Activated CD4-positive, alpha-beta T cell treated with anti-CD3 and anti-CD28 coated beads for 36 hours (primary cell): ENCODE results near the gene BABAM2. TPM values are rescaled to one million over a fixed set of nuclear protein-coding genes. Genes with fewer than 3 reads are reported as not detected.

Experiments used
- ATAC-seq: fragments of 200-7000 bp; cut with Tn5 transposase; one replicate; pipeline ENCODE4 v1.10.0; 2021; ENCODE audit warnings: mild to moderate bottlenecking, moderate library complexity
- CTCF ChIA-PET: fragments of 350-600 bp; sonication (Branson Sonifier 250); formaldehyde crosslinking; loops from one replicate; lab custom pipeline; 2021; ENCODE audit warnings: antibody characterized with exemption; lab: Charles Lee
- POLR2A ChIA-PET: fragments of 350-600 bp; sonication (Branson Sonifier 250); formaldehyde crosslinking; loops from one replicate; lab custom pipeline; 2021; ENCODE audit warnings: antibody characterized with exemption, inconsistent platforms; lab: Charles Lee
- DNase-seq: peaks from one replicate; pipeline ENCODE4 v3.0.0-alpha.2; 2020
- H3K27ac Mint-ChIP-seq: one replicate; pipeline ENCODE4 v1.8.0; 2021; ENCODE audit warnings: mixed read lengths
- H3K27me3 Mint-ChIP-seq: one replicate; pipeline ENCODE4 v1.8.0; 2021; ENCODE audit warnings: mixed read lengths
- H3K36me3 Mint-ChIP-seq: one replicate; pipeline ENCODE4 v1.8.0; 2021; ENCODE audit warnings: low read depth, mixed read lengths
- H3K4me1 Mint-ChIP-seq: one replicate; pipeline ENCODE4 v1.8.0; 2021; ENCODE audit warnings: mixed read lengths
- H3K4me3 Mint-ChIP-seq: one replicate; pipeline ENCODE4 v1.8.0; 2021; ENCODE audit warnings: mild to moderate bottlenecking, moderate library complexity, mixed read lengths
- H3K9me3 Mint-ChIP-seq: one replicate; pipeline ENCODE4 v1.8.0; 2021; ENCODE audit warnings: low read depth, mixed read lengths
- intact Hi-C, 2 experiments: fragments of 100-400 bp; cut with DNase I in 1 of 2; cut with micrococcal nuclease in 1 of 2; formaldehyde crosslinking; loops; one replicate each; pipeline versions ENCODE4 v1.14.2 to v1.15.1; 2022 to 2024; cut with DNase I, micrococcal nuclease
- total RNA-seq, 2 experiments: library from RNA; stranded (reverse); gene quantifications; one replicate each; pipeline ENCODE4 v1.2.3, GENCODE V29; 2021

Gene BABAM2
- total RNA-seq, 2 experiments from 2014 or later = 58.4 to 81.1 TPM

GRCh38 chr2:27909901-27910300 lies 19.4 kb downstream of the BABAM2 start:
- no peak overlapping the region for H3K4me3 Mint-ChIP-seq
- POLR2A ChIA-PET = no interaction called here

DNA sequence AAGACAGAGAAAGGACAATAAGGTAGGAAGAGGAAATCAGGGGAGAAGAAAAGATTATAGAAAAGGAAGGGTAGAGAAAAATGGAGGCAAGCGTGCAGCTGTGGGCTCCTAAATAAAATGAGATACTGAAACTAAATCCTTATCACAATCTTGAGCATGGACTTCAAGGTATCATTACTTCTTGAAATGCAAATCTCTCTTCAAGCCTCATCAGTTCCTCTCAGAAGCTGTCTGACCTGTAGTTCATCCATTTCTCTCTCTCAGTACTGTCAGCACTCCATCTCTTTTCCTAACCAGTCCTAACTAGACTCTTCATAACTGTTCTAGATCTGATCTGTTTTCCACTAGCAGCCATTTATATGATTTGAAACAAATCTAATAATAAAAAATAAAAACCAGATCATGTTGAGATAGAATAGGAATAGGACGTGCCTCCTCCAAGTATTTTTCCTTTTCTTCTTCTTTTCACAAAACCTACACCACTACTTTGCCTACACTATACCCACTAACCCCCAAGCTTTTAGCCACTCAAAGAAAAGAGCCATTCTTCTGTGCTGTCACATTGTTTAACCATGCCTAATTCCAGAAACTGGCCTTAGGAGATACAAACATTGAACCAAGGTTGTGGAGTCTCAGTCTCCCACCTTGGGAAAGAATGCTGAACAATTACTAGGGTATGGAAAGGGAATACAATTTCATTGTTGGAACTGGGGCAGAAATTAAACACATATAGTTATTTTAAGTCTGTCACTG lies 21.1 kb downstream of the BABAM2 start:
- Mint-ChIP-seq H3K36me3 (peaks cover 26% of the 10 kb centered on the region), H3K4me3 (no peak overlapping the region), H3K27ac (no peak overlapping the region), H3K9me3 (no peaks in the 10 kb centered on the region), H3K4me1 (peaks cover 24% of the 10 kb centered on the region), H3K27me3 (no peaks in the 10 kb centered on the region)
- ChIA-PET POLR2A (no interaction called here), CTCF (interaction anchor here (0.5 kb wide), 1 partner anchor 130 kb away, joined by 3 read pairs; no protein-coding TSS in a partner anchor)
- intact Hi-C loops = no loop called here
- ATAC-seq (no peak), DNase-seq (no peak)

More at GRCh38 chr2:27909901-27910300, 19.4 kb downstream of the BABAM2 start:
- ATAC-seq (no peak), DNase-seq (no peak)
- H3K27me3 Mint-ChIP-seq = no peaks in the 10 kb centered on the region
- intact Hi-C loops = no loop called here
- H3K27ac Mint-ChIP-seq = no peak overlapping the region
- CTCF ChIA-PET = interaction anchor here (0.6 kb wide), 1 partner anchor 450 kb away, joined by 3 read pairs; no protein-coding TSS in a partner anchor
- peaks cover 38% of the 10 kb centered on the region for H3K36me3 Mint-ChIP-seq
- peaks cover 35% of the 10 kb centered on the region for H3K4me1 Mint-ChIP-seq
- H3K9me3 Mint-ChIP-seq = no peaks in the 10 kb centered on the region

GRCh38 chr2:27912512-27912911 lies 22.0 kb downstream of the BABAM2 start:
- Mint-ChIP-seq H3K27me3 (no peaks in the 10 kb centered on the region), H3K27ac (no peak overlapping the region)
- CTCF ChIA-PET = no interaction called here

DNA sequence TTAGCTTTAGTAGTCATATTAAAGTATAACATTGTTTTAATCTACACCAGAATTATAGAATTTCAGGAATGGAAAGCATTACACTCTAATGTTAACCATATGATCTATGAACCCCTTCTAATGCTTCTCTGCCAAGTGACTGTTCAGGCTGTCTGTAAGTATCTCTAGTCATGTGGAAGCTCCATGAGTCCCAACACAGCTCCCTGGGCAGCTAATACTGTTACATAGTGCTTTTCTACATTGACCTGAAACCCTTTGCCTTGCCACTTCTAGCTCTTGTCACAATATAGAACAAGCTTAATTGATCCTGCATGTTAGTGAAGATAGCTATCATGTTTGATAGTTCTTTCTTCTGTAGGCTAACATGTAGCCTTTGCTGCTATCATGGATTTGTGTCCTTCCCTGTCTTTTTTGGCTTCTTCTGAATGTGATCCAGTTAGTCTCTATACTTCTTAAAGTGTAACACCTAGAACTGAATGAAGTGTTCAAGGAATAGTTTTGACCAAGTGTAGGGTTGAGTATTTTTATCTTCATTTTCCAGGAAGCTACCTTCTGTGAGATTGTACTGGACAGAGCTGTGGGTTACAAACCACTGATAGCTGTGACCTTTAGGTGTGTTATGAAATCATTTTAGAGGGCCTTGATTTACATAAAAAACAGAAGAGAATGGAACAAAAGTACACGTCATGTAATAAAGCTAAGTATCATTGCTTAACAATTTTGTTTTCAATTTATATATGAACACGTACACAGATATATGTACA lies 23.7 kb downstream of the BABAM2 start:
- Mint-ChIP-seq H3K27ac (peak overlapping the region; percentile 51), H3K9me3 (no peaks in the 10 kb centered on the region), H3K4me1 (peaks cover 16% of the 10 kb centered on the region), H3K4me3 (no peak overlapping the region), H3K36me3 (peaks cover 12% of the 10 kb centered on the region), H3K27me3 (no peaks in the 10 kb centered on the region)
- intact Hi-C loops = no loop called here
- POLR2A ChIA-PET = no interaction called here
- DNase-seq (no peak), ATAC-seq (no peak)
- CTCF ChIA-PET = interaction anchor here (0.6 to 1.1 kb wide), 5 partner anchors 22 to 416 kb away, joined by 3 read pairs; no protein-coding TSS in a partner anchor

More at GRCh38 chr2:27912512-27912911, 22.0 kb downstream of the BABAM2 start:
- no peaks in the 10 kb centered on the region for H3K9me3 Mint-ChIP-seq
- no peak overlapping the region for H3K4me3 Mint-ChIP-seq
- DNase-seq = no peak
- intact Hi-C loops = no loop called here
- no peak for ATAC-seq
- H3K4me1 Mint-ChIP-seq = peaks cover 17% of the 10 kb centered on the region
- POLR2A ChIA-PET = interaction anchor here (0.7 kb wide), 1 partner anchor 12 kb away, joined by 3 read pairs; no protein-coding TSS in a partner anchor
- H3K36me3 Mint-ChIP-seq = peaks cover 20% of the 10 kb centered on the region

DNA sequence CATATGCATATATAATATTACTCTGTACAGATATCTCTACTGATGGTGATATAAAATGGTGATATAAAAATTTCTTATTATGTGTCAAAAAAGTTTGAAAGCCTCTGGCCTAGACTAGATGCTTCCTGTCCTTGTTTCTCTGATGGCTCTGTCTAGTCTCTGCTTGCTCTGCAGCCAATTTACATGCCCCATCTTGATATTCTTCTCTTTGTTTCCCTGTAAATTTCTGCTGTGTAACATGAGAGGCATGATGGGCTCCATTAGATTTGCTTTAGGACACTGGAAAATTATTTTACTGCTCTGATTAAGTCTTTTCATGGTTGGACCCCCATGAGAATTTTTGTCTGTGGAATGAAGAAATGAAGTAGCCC lies 24.3 kb downstream of the BABAM2 start:
- Mint-ChIP-seq H3K27me3 (no peaks in the 10 kb centered on the region), H3K27ac (no peak overlapping the region), H3K4me1 (peaks cover 18% of the 10 kb centered on the region), H3K36me3 (peaks cover 8% of the 10 kb centered on the region), H3K9me3 (no peaks in the 10 kb centered on the region), H3K4me3 (no peak overlapping the region)
- intact Hi-C loops = no loop called here
- ATAC-seq (no peak), DNase-seq (no peak)
- ChIA-PET CTCF (interaction anchor here (1.0 to 1.1 kb wide), 3 partner anchors 23 to 30 kb away, joined by 3 read pairs; no protein-coding TSS in a partner anchor), POLR2A (no interaction called here)

- ChIA-PET POLR2A (no interaction called here), CTCF (no interaction called here)
- H3K27me3 Mint-ChIP-seq = no peaks in the 10 kb centered on the region
- H3K9me3 Mint-ChIP-seq = no peaks in the 10 kb centered on the region
- intact Hi-C loops = no loop called here
- ATAC-seq (no peak), DNase-seq (no peak)
- no peak overlapping the region for H3K4me3 Mint-ChIP-seq
- H3K4me1 Mint-ChIP-seq = peaks cover 23% of the 10 kb centered on the region
- peaks cover 7% of the 10 kb centered on the region for H3K36me3 Mint-ChIP-seq
- H3K27ac Mint-ChIP-seq = no peak overlapping the region
These were observed 24.7 kb downstream of the BABAM2 start for GRCh38 chr2:27915191-27915590.

DNA sequence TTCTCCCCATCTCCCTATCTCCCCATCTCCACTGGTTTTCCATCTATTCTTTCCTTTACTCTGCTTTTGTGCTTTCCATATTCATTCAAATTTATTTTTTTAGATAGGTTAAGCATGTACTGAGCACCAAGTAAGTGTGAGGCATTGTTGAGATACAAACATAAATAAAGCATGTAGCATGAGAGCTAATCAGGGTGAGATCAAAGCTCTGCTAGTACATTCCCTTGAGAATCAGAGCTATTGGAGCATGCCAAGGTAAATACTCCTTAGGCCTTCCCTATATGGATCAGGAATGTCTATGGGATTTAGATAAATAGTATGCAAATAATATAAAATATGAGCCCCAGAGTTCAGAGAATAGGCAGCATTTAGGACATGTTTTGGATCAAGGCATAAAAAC lies 25.3 kb downstream of the BABAM2 start:
- Mint-ChIP-seq H3K27ac (no peak overlapping the region), H3K9me3 (no peaks in the 10 kb centered on the region), H3K36me3 (peaks cover 6% of the 10 kb centered on the region), H3K27me3 (no peaks in the 10 kb centered on the region), H3K4me3 (no peak overlapping the region), H3K4me1 (peaks cover 26% of the 10 kb centered on the region)
- DNase-seq (no peak), ATAC-seq (no peak)
- ChIA-PET CTCF (no interaction called here), POLR2A (no interaction called here)
- intact Hi-C loops = no loop called here

DNA sequence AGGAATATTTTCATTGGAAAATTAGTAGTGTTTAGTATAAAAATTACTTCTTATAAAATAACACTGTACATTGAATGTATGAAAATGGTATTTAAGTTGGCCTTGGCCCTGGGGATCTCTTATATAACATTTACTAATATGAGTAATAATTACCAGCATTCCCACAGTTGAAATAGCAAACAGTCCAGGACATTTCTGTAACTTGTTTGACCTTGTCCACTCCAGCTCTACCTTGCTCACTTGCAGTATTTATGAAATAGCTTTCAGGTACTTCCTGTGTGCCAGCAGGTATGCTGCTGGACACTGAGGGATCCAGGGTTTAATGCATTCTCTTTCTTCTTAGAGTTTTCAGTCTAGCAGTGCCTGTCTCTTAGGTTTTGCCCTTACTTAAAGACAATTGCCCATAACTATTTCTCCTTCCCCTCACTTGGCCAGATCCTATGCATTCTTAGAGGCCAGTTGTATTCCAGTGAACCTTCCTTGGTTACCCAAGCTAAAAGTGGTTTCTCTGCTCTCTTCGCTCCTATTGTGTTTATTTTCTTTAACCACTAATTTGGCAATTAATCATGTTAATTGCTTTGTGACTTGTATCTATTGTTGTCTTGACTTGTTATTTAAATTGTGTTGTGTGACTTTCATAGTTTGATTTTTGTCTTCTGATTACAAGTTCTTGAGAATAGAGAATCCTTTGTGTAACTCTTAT lies 25.9 kb downstream of the BABAM2 start:
- DNase-seq (no peak), ATAC-seq (no peak)
- Mint-ChIP-seq H3K9me3 (no peaks in the 10 kb centered on the region), H3K4me3 (no peak overlapping the region), H3K27ac (no peak overlapping the region), H3K4me1 (peaks cover 26% of the 10 kb centered on the region), H3K27me3 (no peaks in the 10 kb centered on the region), H3K36me3 (peaks cover 4% of the 10 kb centered on the region)
- intact Hi-C loops = no loop called here
- POLR2A ChIA-PET = no interaction called here
- CTCF ChIA-PET = no interaction called here

GRCh38 chr2:27920148-27920885 lies 29.8 kb downstream of the BABAM2 start:
- ChIA-PET POLR2A (no interaction called here), CTCF (no interaction called here)
- Mint-ChIP-seq H3K9me3 (no peaks in the 10 kb centered on the region), H3K27ac (peak overlapping the region; percentile 48), H3K27me3 (no peaks in the 10 kb centered on the region), H3K36me3 (peaks cover 1% of the 10 kb centered on the region), H3K4me3 (no peak overlapping the region), H3K4me1 (peaks cover 20% of the 10 kb centered on the region)
- intact Hi-C loops = no loop called here
- peak; percentile 36 for ATAC-seq
- no peak for DNase-seq

DNA sequence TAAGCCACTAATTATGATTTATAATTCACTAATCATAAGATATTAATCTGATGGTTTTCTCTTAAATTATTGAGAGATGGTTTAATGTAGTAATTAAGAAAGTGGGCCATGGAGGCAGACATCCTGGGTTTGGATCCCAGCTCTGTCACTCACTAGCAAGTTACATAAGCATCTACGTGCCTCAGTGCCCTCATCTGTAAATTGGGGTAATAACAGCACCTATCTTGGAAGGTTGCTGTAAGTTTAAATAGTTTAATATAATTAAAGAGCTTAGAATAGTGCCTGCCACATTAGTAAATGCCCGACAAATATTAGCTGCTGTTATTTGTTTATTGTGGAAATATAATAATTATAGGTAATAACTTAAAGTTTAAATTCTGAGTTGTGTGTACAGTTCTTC lies 30.9 kb downstream of the BABAM2 start:
- DNase-seq (no peak), ATAC-seq (no peak)
- Mint-ChIP-seq H3K27me3 (no peaks in the 10 kb centered on the region), H3K27ac (no peak overlapping the region), H3K36me3 (peaks cover 7% of the 10 kb centered on the region), H3K4me3 (no peak overlapping the region), H3K4me1 (peaks cover 24% of the 10 kb centered on the region), H3K9me3 (no peaks in the 10 kb centered on the region)
- ChIA-PET POLR2A (no interaction called here), CTCF (interaction anchor here (0.8 kb wide), 1 partner anchor 197 kb away, joined by 3 read pairs; no protein-coding TSS in a partner anchor)
- intact Hi-C loops = no loop called here
